Ishikawa (cell line): ENCODE data around the gene MEI4.

Source experiments
- EGR1 ChIP-seq: IDR thresholded peaks from 2 replicates; pipeline ENCODE4 v1.6.1; 2012
- EP300 ChIP-seq: IDR thresholded peaks from 2 replicates; pipeline ENCODE4 v1.6.1; 2012; ENCODE audit warnings: borderline replicate concordance
- FOXM1 ChIP-seq: IDR thresholded peaks from 2 replicates; pipeline ENCODE4 v1.6.1; 2012; ENCODE audit warnings: low read depth, borderline replicate concordance
- REST ChIP-seq: IDR thresholded peaks from 2 replicates; pipeline ENCODE4 v1.6.1; 2012; ENCODE audit warnings: low read depth, mild to moderate bottlenecking
- TAF1 ChIP-seq: IDR thresholded peaks from 2 replicates; pipeline ENCODE4 v1.6.1; 2012; ENCODE audit warnings: low read depth, mild to moderate bottlenecking
- TEAD4 ChIP-seq: IDR thresholded peaks from 2 replicates; pipeline ENCODE4 v1.6.1; 2012
- ZBTB7A ChIP-seq: IDR thresholded peaks from 2 replicates; pipeline ENCODE4 v1.6.1; 2012; ENCODE audit warnings: low read depth
- TF ChIP-seq, protein P1 (sequence below): IDR thresholded peaks from 2 replicates; pipeline ENCODE4 v1.6.1; 2012

DNA sequence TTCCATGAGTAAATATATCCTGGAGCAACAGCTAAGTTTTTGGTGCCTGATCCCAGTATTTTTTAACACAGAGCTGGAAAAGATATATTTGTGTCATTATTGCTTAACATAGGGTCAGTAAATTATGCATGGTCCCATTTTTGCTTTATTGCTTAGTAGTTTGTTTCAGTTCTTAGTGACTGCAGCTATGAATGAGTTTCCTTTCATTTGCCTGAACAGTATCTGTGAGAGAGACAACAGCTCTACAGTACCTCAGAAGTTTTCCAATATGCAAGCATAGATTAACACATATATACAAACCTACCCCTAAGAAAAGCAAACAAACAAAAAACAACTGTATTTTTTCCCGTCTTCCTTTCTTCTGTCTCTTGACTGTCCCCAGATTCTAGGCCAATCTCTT is 160.3 kb downstream of the MEI4 start:
- TF ChIP-seq FOXM1 = no peak
- TF ChIP-seq ZBTB7A = no peak
- no peak for TF ChIP-seq EP300
- TF ChIP-seq EGR1 = no peak
- no peak for TF ChIP-seq TEAD4
- TF ChIP-seq, protein P1, sequence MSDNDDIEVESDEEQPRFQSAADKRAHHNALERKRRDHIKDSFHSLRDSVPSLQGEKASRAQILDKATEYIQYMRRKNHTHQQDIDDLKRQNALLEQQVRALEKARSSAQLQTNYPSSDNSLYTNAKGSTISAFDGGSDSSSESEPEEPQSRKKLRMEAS = no peak
- no peak for TF ChIP-seq TAF1
- no peak for TF ChIP-seq REST
